Suprapubic skin (tissue), 4 donors: ENCODE measurements around the gene DPYD.

Source experiments
- CTCF ChIP-seq, 2 donors: fragments of 200-600 bp in 1 of 2; fragments of 450-650 bp in 1 of 2; sonication (generic) in 1 of 2; IDR thresholded peaks; one replicate each; pipeline ENCODE4 v1.5.1; 2016 to 2019; ENCODE audit warnings: antibody characterized with exemption in 2 of 2, mild to moderate bottlenecking in 1 of 2, moderate library complexity in 1 of 2
- EP300 ChIP-seq: sonication (generic); formaldehyde crosslinking; IDR thresholded peaks from one replicate; pipeline ENCODE4 v1.6.1; 2017; ENCODE audit warnings: antibody characterized with exemption
- POLR2A ChIP-seq, 2 donors: fragments of 450-650 bp; IDR thresholded peaks; one replicate each; pipeline ENCODE4 v1.6.1; 2017; ENCODE audit warnings: antibody characterized with exemption in 2 of 2, mild to moderate bottlenecking in 2 of 2, moderate library complexity in 2 of 2
- POLR2AphosphoS5 ChIP-seq, 3 donors: sonication (generic); formaldehyde crosslinking; IDR thresholded peaks; one replicate each; pipeline ENCODE4 v1.6.1; 2017; ENCODE audit warnings: antibody characterized with exemption in 3 of 3

- TF ChIP-seq CTCF (IDR thresholded peaks at IDR 0.05), result no peak
- no peak for TF ChIP-seq POLR2AphosphoS5 (IDR thresholded peaks at IDR 0.05)
- TF ChIP-seq POLR2A (IDR thresholded peaks at IDR 0.05), result no peak
- TF ChIP-seq EP300, result no peak
Observed at GRCh38 chr1:97938285-97938642, 17.4 kb upstream of the DPYD start.
